AG10803 (cell line): ENCODE measurements around the gene MMP27.

ENCODE experiments used
- DNase-seq: peaks from one replicate; pipeline ENCODE4 v3.0.0; 2010; ENCODE audit warnings: low read depth
- H3K4me3 ChIP-seq: 2 replicates; pipeline ENCODE4 v1.5.1; 2011; ENCODE audit warnings: mild to moderate bottlenecking, low read length, control low read depth
- TF ChIP-seq, protein P1 (sequence below): conservative IDR thresholded peaks from 2 replicates; pipeline ENCODE4 v1.5.1; 2011; ENCODE audit warnings: mild to moderate bottlenecking, low read length, control low read depth, inconsistent platforms

The MMP27 gene

DNA sequence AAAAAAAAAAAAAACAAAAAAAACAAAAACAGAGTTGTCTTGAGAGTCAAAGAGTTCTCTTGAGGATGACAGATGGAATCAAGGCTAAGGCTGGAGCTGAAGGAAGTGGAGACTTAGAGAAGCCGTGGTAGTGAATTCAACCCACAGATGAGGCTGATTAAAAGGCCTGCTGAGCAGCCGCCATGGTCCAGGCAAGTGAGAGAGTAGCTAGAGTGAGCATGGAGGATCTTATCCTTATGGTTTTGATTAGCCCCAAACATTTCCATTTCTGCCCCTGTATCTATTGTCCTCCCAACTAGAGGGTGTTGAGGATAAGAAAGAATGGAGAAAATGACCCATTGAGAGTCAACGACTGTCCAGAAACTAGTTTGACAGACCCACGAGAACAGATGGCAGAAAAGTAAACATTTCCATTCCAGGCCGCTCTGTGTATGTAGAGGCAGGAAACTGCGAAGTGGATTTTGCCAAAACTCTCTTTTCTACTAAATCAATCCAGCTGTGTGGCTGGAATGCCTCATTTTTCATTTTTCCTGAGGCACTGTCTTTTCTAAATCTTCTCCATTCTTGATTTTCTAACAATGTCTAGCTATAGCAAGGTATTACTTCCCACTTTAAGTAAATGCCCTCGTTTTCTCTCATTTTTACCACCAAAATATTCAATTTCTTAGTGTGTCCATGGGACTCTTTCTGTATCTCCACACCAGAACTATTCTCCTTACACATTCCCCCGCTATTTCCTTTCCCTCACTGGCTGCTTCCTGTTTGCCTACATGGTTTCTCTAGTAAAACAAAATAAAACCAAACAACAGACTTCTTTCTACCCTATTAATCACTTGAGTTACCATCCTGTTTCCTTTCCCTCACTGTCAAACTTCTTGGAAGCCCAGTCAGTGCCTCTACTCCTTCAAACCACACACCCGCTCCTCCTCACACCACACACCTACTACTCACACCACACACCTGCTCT lies 24.6 kb upstream of the MMP27 start:
- H3K4me3 ChIP-seq: no peak overlapping the region
- TF ChIP-seq, protein P1, sequence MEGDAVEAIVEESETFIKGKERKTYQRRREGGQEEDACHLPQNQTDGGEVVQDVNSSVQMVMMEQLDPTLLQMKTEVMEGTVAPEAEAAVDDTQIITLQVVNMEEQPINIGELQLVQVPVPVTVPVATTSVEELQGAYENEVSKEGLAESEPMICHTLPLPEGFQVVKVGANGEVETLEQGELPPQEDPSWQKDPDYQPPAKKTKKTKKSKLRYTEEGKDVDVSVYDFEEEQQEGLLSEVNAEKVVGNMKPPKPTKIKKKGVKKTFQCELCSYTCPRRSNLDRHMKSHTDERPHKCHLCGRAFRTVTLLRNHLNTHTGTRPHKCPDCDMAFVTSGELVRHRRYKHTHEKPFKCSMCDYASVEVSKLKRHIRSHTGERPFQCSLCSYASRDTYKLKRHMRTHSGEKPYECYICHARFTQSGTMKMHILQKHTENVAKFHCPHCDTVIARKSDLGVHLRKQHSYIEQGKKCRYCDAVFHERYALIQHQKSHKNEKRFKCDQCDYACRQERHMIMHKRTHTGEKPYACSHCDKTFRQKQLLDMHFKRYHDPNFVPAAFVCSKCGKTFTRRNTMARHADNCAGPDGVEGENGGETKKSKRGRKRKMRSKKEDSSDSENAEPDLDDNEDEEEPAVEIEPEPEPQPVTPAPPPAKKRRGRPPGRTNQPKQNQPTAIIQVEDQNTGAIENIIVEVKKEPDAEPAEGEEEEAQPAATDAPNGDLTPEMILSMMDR: no peak
- DNase-seq: peak; percentile 60

DNA sequence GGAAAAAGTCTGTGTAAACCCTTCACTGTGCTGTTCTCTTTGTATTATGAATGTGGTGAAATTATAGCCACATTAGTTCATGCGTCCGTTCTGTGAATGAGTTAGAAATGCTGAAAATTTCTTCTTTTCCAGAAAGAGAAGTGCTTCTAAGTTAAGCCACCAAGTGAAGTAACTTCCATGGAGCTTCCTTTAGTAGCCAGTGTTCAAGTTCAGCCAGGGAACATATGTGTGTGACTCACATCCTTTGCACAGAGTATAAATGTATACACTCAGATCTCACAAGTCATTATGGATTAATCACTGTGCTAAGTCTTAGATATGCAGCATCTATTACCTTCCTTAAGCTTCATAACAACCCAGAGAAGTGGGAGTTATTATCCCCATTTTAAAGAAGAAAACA lies 22.3 kb upstream of the MMP27 start:
- TF ChIP-seq, protein P1: no peak
- no peak overlapping the region for H3K4me3 ChIP-seq
- peak; percentile 46 for DNase-seq

DNA sequence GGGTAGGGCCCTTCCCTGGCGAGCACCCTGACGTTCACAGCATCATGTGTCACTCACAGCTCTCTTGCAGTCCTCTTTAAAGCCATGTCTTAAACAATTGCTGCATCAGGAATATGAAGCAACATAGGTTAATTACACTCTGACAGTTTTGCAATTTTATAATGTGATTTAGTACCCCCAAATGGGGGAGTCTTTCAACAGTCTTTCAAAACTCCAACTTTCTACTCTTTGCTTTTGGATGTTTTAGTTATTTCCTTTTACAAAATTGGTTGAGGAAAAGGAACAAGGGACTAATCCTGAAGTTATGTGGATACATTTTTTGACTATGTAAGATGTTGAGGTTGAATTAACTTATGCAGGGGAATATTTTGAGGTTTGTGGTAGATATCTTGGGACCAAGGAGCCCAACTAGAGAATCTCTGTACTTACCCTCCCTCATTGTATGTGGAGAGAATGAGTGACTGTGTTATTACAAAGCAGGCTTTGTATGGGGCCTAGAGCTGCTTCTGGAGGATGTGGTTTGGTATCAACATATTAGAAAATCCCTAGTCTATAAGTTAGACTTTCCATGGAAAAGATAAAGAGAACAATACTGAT lies 19.4 kb upstream of the MMP27 start, which contains the start of gene MMP8:
Gene MMP8, minus strand, starts transcription at position 51 of the 597 bp plus-strand sequence. CDS start 99 bp downstream, outside the sequence.
- DNase-seq: peak; percentile 77
- TF ChIP-seq, protein P1: no peak
- no peak within 1 kb of the TSS for H3K4me3 ChIP-seq

DNA sequence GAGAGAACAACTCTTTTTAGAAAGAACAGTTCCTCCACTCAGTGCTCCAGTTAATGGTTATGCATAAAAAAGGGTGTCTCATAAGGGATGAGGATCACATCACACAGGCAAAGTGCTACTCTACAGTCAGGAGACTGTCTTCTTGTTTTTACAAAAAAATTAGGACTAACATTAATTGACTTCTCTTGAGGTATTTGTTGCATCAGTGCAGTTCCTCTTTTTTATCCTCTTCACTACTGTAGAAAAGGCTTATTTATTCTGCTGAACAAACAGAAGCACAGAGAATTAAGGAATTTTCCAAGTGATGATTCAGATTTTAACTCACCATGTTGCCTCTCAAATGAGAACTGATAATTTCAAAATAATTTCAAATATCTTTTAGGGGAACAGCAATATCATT lies 17.3 kb upstream of the MMP27 start:
- TF ChIP-seq, protein P1: no peak
- DNase-seq: no peak

DNA sequence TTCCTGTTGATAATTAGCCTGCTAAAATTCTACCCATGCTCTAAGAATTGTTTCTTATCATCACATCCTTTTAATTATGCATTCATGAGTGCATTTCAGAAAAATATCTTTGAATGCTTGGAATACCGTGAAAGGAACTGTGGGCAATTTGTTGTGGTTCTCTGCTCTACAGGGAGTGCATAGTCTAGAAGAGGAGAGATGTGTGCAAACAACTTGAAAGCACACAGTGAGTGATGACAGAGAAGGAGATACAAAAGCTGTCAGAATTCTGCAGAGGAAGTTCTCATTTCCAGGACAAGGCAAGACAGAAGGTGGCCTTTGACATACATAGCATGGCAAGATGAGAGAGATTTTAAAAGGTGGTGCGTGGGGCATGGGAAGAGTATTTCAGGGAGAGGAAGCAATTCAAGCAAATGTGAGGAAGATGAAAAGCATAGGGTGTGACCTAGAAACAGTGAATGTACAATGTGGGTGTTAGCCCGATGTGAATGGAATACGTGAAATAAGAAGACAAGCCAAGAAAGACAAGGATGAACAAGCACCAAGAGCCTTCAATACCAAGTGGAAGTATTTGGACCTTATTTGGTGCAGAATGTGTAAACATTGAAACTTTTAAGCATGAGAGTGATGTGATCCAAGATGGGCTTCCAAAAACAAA lies 14.2 kb upstream of the MMP27 start:
- TF ChIP-seq, protein P1: no peak
- no peak overlapping the region for H3K4me3 ChIP-seq
- DNase-seq: no peak

More for the DNA sequence above, 17.3 kb upstream of the MMP27 start:
- no peak overlapping the region for H3K4me3 ChIP-seq

DNA sequence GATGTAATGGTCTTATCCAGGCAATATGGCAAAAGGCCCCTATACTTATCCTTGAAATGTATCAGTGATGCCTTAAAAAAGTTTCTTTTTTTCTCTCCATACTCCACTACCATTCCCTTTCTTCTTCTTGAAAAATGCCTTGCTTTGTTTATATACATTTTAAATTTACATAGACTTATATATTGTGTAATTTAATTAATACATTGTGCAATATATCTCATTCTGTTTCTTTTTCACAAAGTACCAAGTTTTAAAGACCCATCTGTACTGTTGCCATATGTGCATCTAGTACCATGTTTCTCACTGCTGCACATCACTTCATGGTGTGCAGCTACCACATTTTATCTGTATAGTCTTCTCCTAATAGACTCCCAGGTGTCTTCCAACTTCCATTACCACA lies 11.7 kb upstream of the MMP27 start:
- no peak for DNase-seq
- H3K4me3 ChIP-seq: no peak overlapping the region
- TF ChIP-seq, protein P1: no peak
